Hypothalamus (tissue), 51 donors: ENCODE data around the gene TBC1D3B.
"Not testable (repeated sequence)": the region's sequence is repeated elsewhere in the genome, so short reads cannot be mapped to it uniquely, and the experiment has no call there.

Experiments
- DNase-seq, 51 donors: peaks; one replicate each; lab custom pipeline; 2025; lab: John Stamatoyannopoulos, UW

TBC1D3B gene

GRCh38 chr17:36176536-36176935, at the start of gene TBC1D3B:
TBC1D3B (minus strand) TSS chr17:36176636; CDS start chr17:36175050, 1,586 bp downstream.
- DNase-seq: not testable (repeated sequence)

GRCh38 chr17:36222967-36223366, 46.5 kb upstream of the TBC1D3B start:
- DNase-seq: not testable (repeated sequence)

GRCh38 chr17:36221581-36222100, 45.2 kb upstream of the TBC1D3B start:
- not testable (repeated sequence) for DNase-seq

- DNase-seq: not testable (repeated sequence)
Observed at GRCh38 chr17:36220737-36221580, 44.5 kb upstream of the TBC1D3B start.

- not testable (repeated sequence) for DNase-seq
Observed at GRCh38 chr17:36219556-36219955, 43.1 kb upstream of the TBC1D3B start.

- not testable (repeated sequence) for DNase-seq
Observed at GRCh38 chr17:36215406-36216308, 39.2 kb upstream of the TBC1D3B start.

GRCh38 chr17:36214918-36215317, 38.5 kb upstream of the TBC1D3B start:
- no peak for DNase-seq

GRCh38 chr17:36213695-36214094, 37.3 kb upstream of the TBC1D3B start:
- DNase-seq: no peak

- no peak for DNase-seq
Observed at GRCh38 chr17:36212966-36213365, 36.5 kb upstream of the TBC1D3B start.

- no peak for DNase-seq
Observed at GRCh38 chr17:36212272-36212605, 35.8 kb upstream of the TBC1D3B start.

GRCh38 chr17:36211484-36212271, 35.2 kb upstream of the TBC1D3B start:
- not testable (repeated sequence) for DNase-seq

GRCh38 chr17:36210439-36211211, 34.2 kb upstream of the TBC1D3B start, which contains the start of gene CCL4L2:
CCL4L2 (plus strand) TSS chr17:36211063.
- DNase-seq: peak in 1 of 51 donors; percentile 30

- DNase-seq: no peak
Observed at GRCh38 chr17:36209575-36209974, 33.1 kb upstream of the TBC1D3B start.

GRCh38 chr17:36207383-36207782, 30.9 kb upstream of the TBC1D3B start:
- not testable (repeated sequence) for DNase-seq

GRCh38 chr17:36206486-36206821, 30.0 kb upstream of the TBC1D3B start:
- not testable (repeated sequence) for DNase-seq

- DNase-seq: no peak
Observed at GRCh38 chr17:36205637-36206485, 29.4 kb upstream of the TBC1D3B start.

- no peak for DNase-seq
Observed at GRCh38 chr17:36204724-36205500, 28.5 kb upstream of the TBC1D3B start.

- no peak for DNase-seq
Observed at GRCh38 chr17:36203335-36203734, 26.9 kb upstream of the TBC1D3B start.
